IMR-90 (cell line): ENCODE measurements around the gene SAMD10. TPM values are rescaled to one million over a fixed set of nuclear protein-coding genes. Genes with fewer than 3 reads are reported as not detected.

Source experiments
- ATAC-seq: fragments of 200-7000 bp; cut with Tn5 transposase; 2 replicates; pipeline ENCODE4 v1.9.1; 2020; ENCODE audit warnings: low read depth, mild to moderate bottlenecking, moderate library complexity
- BruUV-seq: library from RNA; stranded (reverse); fragments of 400-500 nt; replicated peaks from 2 replicates; lab custom pipeline; 2021; lab: Mats Ljungman, UMichigan
- CTCF ChIA-PET: fragments of 300-600 bp; formaldehyde crosslinking; extraction: SDS; loops from one replicate; lab custom pipeline; 2021; ENCODE audit warnings: antibody characterized with exemption; lab: Yijun Ruan, JAX
- POLR2A ChIA-PET: fragments of 300-600 bp; sonication (Branson Sonifier 250); formaldehyde crosslinking; loops from one replicate; lab custom pipeline; 2022; ENCODE audit warnings: antibody characterized with exemption; ENCODE audit not compliant: unreplicated experiment; lab: Charles Lee
- DNase-seq: peaks from one replicate; pipeline ENCODE4 v3.0.0; 2013
- H2AFZ ChIP-seq: replicated peaks from 2 replicates; pipeline ENCODE3; 2013; ENCODE audit warnings: low read length, mild to moderate bottlenecking; ENCODE audit not compliant: poor library complexity
- H2AK5ac ChIP-seq: 2 replicates; pipeline ENCODE4 v1.6.1; 2013; ENCODE audit warnings: low read depth, low read length, inconsistent platforms
- H2AK9ac ChIP-seq: replicated peaks from 2 replicates; pipeline ENCODE3; 2013; ENCODE audit warnings: mild to moderate bottlenecking, low read depth, low read length, moderate library complexity; ENCODE audit not compliant: poor library complexity
- H2BK120ac ChIP-seq: 2 replicates; pipeline ENCODE4 v1.6.1; 2013; ENCODE audit warnings: low read depth, low read length, inconsistent platforms
- H2BK15ac ChIP-seq: 3 replicates; pipeline ENCODE4 v1.6.1; 2013; ENCODE audit warnings: low read depth, low read length, inconsistent platforms
- H2BK20ac ChIP-seq: 2 replicates; pipeline ENCODE4 v1.6.1; 2013; ENCODE audit warnings: low read depth, mild to moderate bottlenecking, inconsistent platforms, low read length, moderate library complexity
- H2BK5ac ChIP-seq: 2 replicates; pipeline ENCODE4 v1.6.1; 2013; ENCODE audit warnings: mild to moderate bottlenecking, low read depth, low read length, inconsistent platforms; ENCODE audit not compliant: poor library complexity, severe bottlenecking
- H3K14ac ChIP-seq: replicated peaks from 2 replicates; pipeline ENCODE4 v1.6.1; 2013; ENCODE audit warnings: low read depth, low read length, inconsistent platforms
- H3K18ac ChIP-seq: 2 replicates; pipeline ENCODE4 v1.6.1; 2013; ENCODE audit warnings: low read depth, low read length, control low read depth
- H3K23ac ChIP-seq: 2 replicates; pipeline ENCODE4 v1.6.1; 2013; ENCODE audit warnings: low read depth, low read length, inconsistent platforms
- H3K27ac ChIP-seq: 2 replicates; pipeline ENCODE4 v1.5.1; 2013; ENCODE audit warnings: mild to moderate bottlenecking, control low read depth, low read length; ENCODE audit not compliant: insufficient read depth
- H3K27me3 ChIP-seq: 2 replicates; pipeline ENCODE4 v1.6.1; 2013; ENCODE audit warnings: low read length; ENCODE audit not compliant: control insufficient read depth, insufficient read depth
- H3K36me3 ChIP-seq: 2 replicates; pipeline ENCODE4 v1.6.1; 2013; ENCODE audit warnings: low read length, mixed read lengths; ENCODE audit not compliant: control insufficient read depth, insufficient read depth
- H3K4ac ChIP-seq: 2 replicates; pipeline ENCODE4 v1.6.1; 2013; ENCODE audit warnings: low read depth, low read length, inconsistent platforms
- H3K4me1 ChIP-seq: 2 replicates; pipeline ENCODE4 v1.6.1; 2013; ENCODE audit warnings: low read length, mixed read lengths; ENCODE audit not compliant: control insufficient read depth, insufficient read depth
- H3K4me2 ChIP-seq: 2 replicates; pipeline ENCODE4 v1.6.1; 2013; ENCODE audit warnings: low read depth, mild to moderate bottlenecking, control low read depth, low read length, moderate library complexity
- H3K4me3 ChIP-seq: 2 replicates; pipeline ENCODE4 v1.5.1; 2013; ENCODE audit warnings: low read depth, mild to moderate bottlenecking, control low read depth, low read length, moderate library complexity; ENCODE audit not compliant: insufficient read depth
- H3K56ac ChIP-seq: 2 replicates; pipeline ENCODE4 v1.6.1; 2013; ENCODE audit warnings: low read length, inconsistent platforms; ENCODE audit not compliant: insufficient read depth; ENCODE audit errors: extremely low read depth
- H3K79me1 ChIP-seq, 2 experiments: 2 replicates each; pipeline ENCODE4 v1.6.1; 2013; ENCODE audit warnings: low read length in 2 of 2, inconsistent platforms in 1 of 2, low read depth in 1 of 2
- H3K9ac ChIP-seq: 2 replicates; pipeline ENCODE4 v1.6.1; 2013; ENCODE audit warnings: low read depth, low read length, control low read depth
- H3K9me1 ChIP-seq: 2 replicates; pipeline ENCODE4 v1.6.1; 2013; ENCODE audit warnings: low read length, inconsistent platforms; ENCODE audit not compliant: insufficient read depth
- H3K9me3 ChIP-seq: 2 replicates; pipeline ENCODE4 v1.6.1; 2013; ENCODE audit warnings: low read length; ENCODE audit not compliant: control insufficient read depth, insufficient read depth
- H4K20me1 ChIP-seq: 2 replicates; pipeline ENCODE4 v1.6.1; 2013; ENCODE audit warnings: low read length, inconsistent platforms; ENCODE audit not compliant: insufficient read depth
- H4K5ac ChIP-seq: 2 replicates; pipeline ENCODE4 v1.6.1; 2013; ENCODE audit warnings: mild to moderate bottlenecking, low read depth, low read length, control low read depth
- H4K8ac ChIP-seq, 2 experiments: 2 replicates each; pipeline ENCODE4 v1.6.1; 2013; ENCODE audit warnings: low read depth in 2 of 2, low read length in 2 of 2, control low read depth in 1 of 2, inconsistent platforms in 1 of 2
- H4K91ac ChIP-seq: 2 replicates; pipeline ENCODE4 v1.6.1; 2013; ENCODE audit warnings: low read depth, low read length, inconsistent platforms; ENCODE audit not compliant: insufficient read depth
- BHLHE40 ChIP-seq: fragments of 150-350 bp; IDR thresholded peaks from 2 replicates; pipeline ENCODE4 v1.6.1; 2016; ENCODE audit warnings: mild to moderate bottlenecking, low read depth, low read length
- CEBPB ChIP-seq: IDR thresholded peaks from 2 replicates; pipeline ENCODE4 v1.6.1; 2012; ENCODE audit warnings: low read depth, low read length, improper control_type of control experiment
- CHD1 ChIP-seq: IDR thresholded peaks from 2 replicates; pipeline ENCODE4 v1.6.1; 2012; ENCODE audit warnings: low read depth, low read length, improper control_type of control experiment
- CTCF ChIP-seq: conservative IDR thresholded peaks from 2 replicates; pipeline ENCODE4 v1.5.1; 2012; ENCODE audit warnings: mild to moderate bottlenecking, low read depth, low read length, improper control_type of control experiment
- ELK1 ChIP-seq: fragments of 150-350 bp; IDR thresholded peaks from 2 replicates; pipeline ENCODE4 v1.6.1; 2016; ENCODE audit warnings: low read depth, mild to moderate bottlenecking, low read length, moderate library complexity, borderline replicate concordance
- MAFK ChIP-seq: IDR thresholded peaks from 2 replicates; pipeline ENCODE4 v1.6.1; 2012; ENCODE audit warnings: low read depth, low read length, improper control_type of control experiment
- MAZ ChIP-seq: IDR thresholded peaks from 2 replicates; pipeline ENCODE4 v1.6.1; 2012; ENCODE audit warnings: low read depth, mild to moderate bottlenecking, low read length, improper control_type of control experiment, moderate library complexity, borderline replicate concordance
- MXI1 ChIP-seq: IDR thresholded peaks from 2 replicates; pipeline ENCODE4 v1.6.1; 2012; ENCODE audit warnings: low read depth, mild to moderate bottlenecking, low read length, moderate library complexity, borderline replicate concordance
- NFE2L2 ChIP-seq: fragments of 150-350 bp; IDR thresholded peaks from 2 replicates; pipeline ENCODE4 v1.6.1; 2016; ENCODE audit warnings: low read depth, mild to moderate bottlenecking, low read length
- POLR2A ChIP-seq: IDR thresholded peaks from 2 replicates; pipeline ENCODE4 v1.6.1; 2012; ENCODE audit warnings: mild to moderate bottlenecking, low read depth, low read length
- RAD21 ChIP-seq: IDR thresholded peaks from 2 replicates; pipeline ENCODE4 v1.6.1; 2012; ENCODE audit warnings: low read length, improper control_type of control experiment
- RFX5 ChIP-seq: IDR thresholded peaks from 2 replicates; pipeline ENCODE4 v1.8.0; 2012; ENCODE audit warnings: low read depth, mild to moderate bottlenecking, low read length, moderate library complexity
- SMC3 ChIP-seq: fragments of 150-350 bp; IDR thresholded peaks from 2 replicates; pipeline ENCODE4 v1.6.1; 2016; ENCODE audit warnings: low read depth, mild to moderate bottlenecking, antibody characterized with exemption, low read length, moderate library complexity
- WGBS, 2 experiments: methylation state at CpG; one replicate each; pipeline versions ENCODE4 v1.1.5 to v1.1.7; 2013; ENCODE audit warnings: missing lambda C conversion rate in 2 of 2; ENCODE audit not compliant: insufficient read length in 1 of 2; ENCODE audit errors: extremely low coverage in 2 of 2; 5-methylcytosine and 5-hydroxymethylcytosine counted together
- dilution Hi-C: fragments of 300-500 bp; cut with HindIII; formaldehyde crosslinking; loops from one replicate; pipeline ENCODE4 v1.14.3; 2018; ENCODE audit warnings: low sequenced_read_pairs; ENCODE audit not compliant: unreplicated experiment
- in situ Hi-C: fragments of 300-500 bp; cut with MboI; formaldehyde crosslinking; loops from 3 replicates; pipeline ENCODE4 v1.14.3; 2019; ENCODE audit warnings: low sequenced_read_pairs, inconsistent platforms, mixed read lengths
- intact Hi-C: fragments of 100-400 bp; cut with micrococcal nuclease; formaldehyde crosslinking; loops from 2 replicates; pipeline ENCODE4 v1.10.0; 2022
- polyA plus RNA-seq, 3 experiments: library from polyadenylated mRNA; depleted of rRNA; stranded (reverse); fragments of >200 nt; gene quantifications; 2 replicates each; pipeline ENCODE4 v1.2.3, GENCODE V29; 2012; ENCODE audit warnings: low replicate concordance in 1 of 3
- total RNA-seq: library from RNA; depleted of rRNA; stranded (reverse); fragments of >200 nt; gene quantifications from 2 replicates; pipeline ENCODE4 v1.2.3, GENCODE V29; 2012

SAMD10 gene
- total and polyA plus RNA-seq, 2 of the 4 experiments (the other 2 are of a cell fraction), result 0.54 to 4.1 TPM

- no peaks in the 10 kb centered on the region for H3K27me3 ChIP-seq
- H4K5ac ChIP-seq, result no peak overlapping the region
- no TSS peak for BruUV-seq
- ChIA-PET CTCF (no interaction called here), POLR2A (no interaction called here)
- DNase-seq (no peak), ATAC-seq (no peak)
- H3K18ac ChIP-seq, result no peak overlapping the region
- H2BK15ac ChIP-seq, result no peak overlapping the region
- peaks cover 42% of the 10 kb centered on the region for H3K4me1 ChIP-seq
- no peak overlapping the region for H2AFZ ChIP-seq
- H3K36me3 ChIP-seq, result peaks cover 3% of the 10 kb centered on the region; the same call in 1 of the 2 replicates
- H3K27ac ChIP-seq, result no peak overlapping the region
- H3K9me3 ChIP-seq, result no peaks in the 10 kb centered on the region
- H3K9me1 ChIP-seq, result peaks cover 32% of the 10 kb centered on the region
- H2BK120ac ChIP-seq, result no peak overlapping the region
- H3K56ac ChIP-seq, result no peak overlapping the region
- no peak overlapping the region for H3K14ac ChIP-seq
- H4K20me1 ChIP-seq, result peaks cover 73% of the 10 kb centered on the region
- dilution Hi-C loops (no loop called here), in situ Hi-C loops (no loop called here), intact Hi-C loops (no loop called here)
- no peak overlapping the region for H3K4ac ChIP-seq
- H2AK9ac ChIP-seq, result peak overlapping the region; percentile 50
- H2AK5ac ChIP-seq, result no peak overlapping the region
- peaks cover 11 to 79% of the 10 kb centered on the region in 2 experiments; a peak in 2 of 4 replicates for H3K79me1 ChIP-seq
- no peak overlapping the region for H3K23ac ChIP-seq
- no peak overlapping the region for H4K91ac ChIP-seq
- H3K4me2 ChIP-seq, result no peak overlapping the region
- 86% methylated on average over 14 of the region's 15 CpGs; no CpG with 5 or more reads in 1 of the 2 experiments for WGBS, 2 experiments
- TF ChIP-seq MAFK (no peak), SMC3 (no peak), NFE2L2 (no peak), POLR2A (no peak), CEBPB (no peak), ELK1 (no peak), BHLHE40 (no peak), RAD21 (no peak), RFX5 (no peak), CHD1 (no peak), CTCF (no peak), MAZ (no peak), MXI1 (no peak)
- H3K4me3 ChIP-seq, result no peak overlapping the region
- no peak overlapping the region for H2BK5ac ChIP-seq
- H4K8ac ChIP-seq, result no peak overlapping the region
- H2BK20ac ChIP-seq, result no peak overlapping the region
- H3K9ac ChIP-seq, result no peak overlapping the region
These were observed 27.3 kb downstream of the SAMD10 start for GRCh38 chr20:63952210-63952535.
